Endothelial cell of umbilical vein (primary cell): ENCODE data around the gene FSTL4.

Source experiments
- EZH2 ChIP-seq: IDR thresholded peaks from 2 replicates; pipeline ENCODE4 v1.6.1; 2012; ENCODE audit warnings: borderline replicate concordance, low read depth, mild to moderate bottlenecking, moderate library complexity, low read length, inconsistent platforms; ENCODE audit not compliant: severe bottlenecking
- FOS ChIP-seq: IDR thresholded peaks from 2 replicates; pipeline ENCODE4 v1.6.1; 2011; ENCODE audit warnings: mild to moderate bottlenecking, low read length, moderate library complexity, borderline replicate concordance; ENCODE audit not compliant: insufficient read depth
- GATA2 ChIP-seq: IDR thresholded peaks from 2 replicates; pipeline ENCODE4 v1.7.0; 2011; ENCODE audit warnings: low read depth, mild to moderate bottlenecking, moderate library complexity, mixed read lengths, low read length; ENCODE audit not compliant: insufficient read length, insufficient read depth
- POLR2A ChIP-seq: IDR thresholded peaks from 2 replicates; pipeline ENCODE4 v1.6.1; 2012; ENCODE audit warnings: low read depth, mild to moderate bottlenecking, control low read depth, low read length
- POLR2AphosphoS5 ChIP-seq: IDR thresholded peaks from 2 replicates; pipeline ENCODE4 v1.6.1; 2012; ENCODE audit warnings: low read depth, mild to moderate bottlenecking, control low read depth, low read length, moderate library complexity; ENCODE audit not compliant: insufficient read depth
- TF ChIP-seq, protein P1 (sequence below), 2 donors: IDR thresholded peaks; 1 replicate in 1 of 2; 2 replicates in 1 of 2; pipeline ENCODE4 v1.5.1; 2011; ENCODE audit warnings: low read length in 2 of 2, mild to moderate bottlenecking in 2 of 2, moderate library complexity in 2 of 2, control low read depth in 1 of 2, inconsistent platforms in 1 of 2, low read depth in 1 of 2; ENCODE audit not compliant: insufficient read depth in 1 of 2; ENCODE audit errors: extremely low read depth in 1 of 2
- TF ChIP-seq, protein P2 (sequence below): IDR thresholded peaks from 2 replicates; pipeline ENCODE4 v1.6.1; 2011; ENCODE audit not compliant: insufficient read depth, insufficient read length

DNA sequence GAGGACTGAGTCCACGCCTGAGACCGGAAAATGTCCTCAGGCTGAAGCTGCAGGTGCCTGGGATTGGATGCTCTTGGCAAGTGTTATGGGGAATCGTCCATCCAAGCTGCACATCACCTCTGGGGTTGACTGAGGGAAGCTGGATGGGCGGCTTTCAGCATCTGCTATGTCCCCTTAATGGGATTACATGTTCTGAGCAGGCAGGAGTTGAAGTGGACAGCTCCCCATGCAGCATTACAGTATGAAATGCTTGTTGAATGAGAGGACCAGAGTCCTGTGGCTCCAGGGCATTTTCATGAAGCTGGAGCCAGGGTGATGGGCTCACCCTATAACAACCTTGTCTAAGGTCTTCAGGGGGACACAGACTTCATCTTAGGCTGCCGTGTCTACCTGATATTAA lies 289.6 kb downstream of the FSTL4 start:
- TF ChIP-seq, protein P1, sequence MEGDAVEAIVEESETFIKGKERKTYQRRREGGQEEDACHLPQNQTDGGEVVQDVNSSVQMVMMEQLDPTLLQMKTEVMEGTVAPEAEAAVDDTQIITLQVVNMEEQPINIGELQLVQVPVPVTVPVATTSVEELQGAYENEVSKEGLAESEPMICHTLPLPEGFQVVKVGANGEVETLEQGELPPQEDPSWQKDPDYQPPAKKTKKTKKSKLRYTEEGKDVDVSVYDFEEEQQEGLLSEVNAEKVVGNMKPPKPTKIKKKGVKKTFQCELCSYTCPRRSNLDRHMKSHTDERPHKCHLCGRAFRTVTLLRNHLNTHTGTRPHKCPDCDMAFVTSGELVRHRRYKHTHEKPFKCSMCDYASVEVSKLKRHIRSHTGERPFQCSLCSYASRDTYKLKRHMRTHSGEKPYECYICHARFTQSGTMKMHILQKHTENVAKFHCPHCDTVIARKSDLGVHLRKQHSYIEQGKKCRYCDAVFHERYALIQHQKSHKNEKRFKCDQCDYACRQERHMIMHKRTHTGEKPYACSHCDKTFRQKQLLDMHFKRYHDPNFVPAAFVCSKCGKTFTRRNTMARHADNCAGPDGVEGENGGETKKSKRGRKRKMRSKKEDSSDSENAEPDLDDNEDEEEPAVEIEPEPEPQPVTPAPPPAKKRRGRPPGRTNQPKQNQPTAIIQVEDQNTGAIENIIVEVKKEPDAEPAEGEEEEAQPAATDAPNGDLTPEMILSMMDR (IDR thresholded peaks at IDR 0.05; ENCODE audit: extremely low read depth in 1 of 2, insufficient read depth in 1 of 2, low read depth in 1 of 2, low read length in 2 of 2), result no peak
- no peak for TF ChIP-seq POLR2A
- TF ChIP-seq POLR2AphosphoS5, result no peak
- no peak for TF ChIP-seq EZH2
- TF ChIP-seq, protein P2, sequence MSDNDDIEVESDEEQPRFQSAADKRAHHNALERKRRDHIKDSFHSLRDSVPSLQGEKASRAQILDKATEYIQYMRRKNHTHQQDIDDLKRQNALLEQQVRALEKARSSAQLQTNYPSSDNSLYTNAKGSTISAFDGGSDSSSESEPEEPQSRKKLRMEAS, result no peak
- no peak for TF ChIP-seq FOS
- TF ChIP-seq GATA2, result no peak
